WTC11 (cell line): Measurements from ENCODE around the gene ANO3. TPM values are rescaled to one million over a fixed set of nuclear protein-coding genes. Genes with fewer than 3 reads are reported as not detected.

Experiments used
- ATAC-seq: fragments of 200-7000 bp; cut with Tn5 transposase; 2 replicates; pipeline ENCODE4 v1.10.0; 2021; ENCODE audit warnings: mild to moderate bottlenecking, moderate library complexity
- CTCF ChIA-PET: fragments of 300-600 bp; sonication (Branson Sonifier 250); formaldehyde crosslinking; loops from one replicate; lab custom pipeline; 2021; ENCODE audit warnings: antibody characterized with exemption; lab: Charles Lee
- POLR2A ChIA-PET: fragments of 350-600 bp; sonication (Branson Sonifier 250); formaldehyde crosslinking; loops from one replicate; lab custom pipeline; 2021; ENCODE audit warnings: antibody characterized with exemption; lab: Charles Lee
- DNase-seq: peaks from one replicate; pipeline ENCODE4 v3.0.0; 2021; ENCODE audit warnings: low spot score
- H3K27ac Mint-ChIP-seq: 2 replicates; pipeline ENCODE4 v1.8.0; 2021; ENCODE audit warnings: mixed read lengths
- H3K27me3 Mint-ChIP-seq: 2 replicates; pipeline ENCODE4 v1.8.0; 2021; ENCODE audit warnings: low read depth, mild to moderate bottlenecking, moderate library complexity, mixed read lengths
- H3K36me3 Mint-ChIP-seq: 2 replicates; pipeline ENCODE4 v1.8.0; 2021; ENCODE audit warnings: mixed read lengths
- H3K4me1 Mint-ChIP-seq: 2 replicates; pipeline ENCODE4 v1.8.0; 2022; ENCODE audit warnings: mixed read lengths
- H3K4me3 Mint-ChIP-seq: 2 replicates; pipeline ENCODE4 v1.8.0; 2021; ENCODE audit warnings: mild to moderate bottlenecking, moderate library complexity, mixed read lengths
- H3K9me3 Mint-ChIP-seq: 2 replicates; pipeline ENCODE4 v1.8.0; 2021; ENCODE audit warnings: mixed read lengths
- ATF6 ChIP-seq: sonication (generic); formaldehyde crosslinking; IDR thresholded peaks from 2 replicates; pipeline ENCODE4 v1.8.1; 2023; ENCODE audit warnings: mild to moderate bottlenecking, missing genetic modification reagents
- CREB1 ChIP-seq: sonication (generic); formaldehyde crosslinking; IDR thresholded peaks from 2 replicates; pipeline ENCODE4 v1.8.0; 2023; ENCODE audit warnings: mild to moderate bottlenecking, missing genetic modification reagents
- CTCF ChIP-seq: fragments of 200-600 bp; IDR thresholded peaks from 2 replicates; pipeline ENCODE4 v1.8.0; 2022; ENCODE audit warnings: antibody characterized with exemption
- ELF4 ChIP-seq: sonication (generic); formaldehyde crosslinking; IDR thresholded peaks from 2 replicates; pipeline ENCODE4 v1.8.1; 2022; ENCODE audit warnings: low read depth, mild to moderate bottlenecking, moderate library complexity, missing genetic modification reagents
- GTF2I ChIP-seq: fragments of 250-450 bp; sonication (Bioruptor Pico); conservative IDR thresholded peaks from 2 replicates; pipeline ENCODE4 v1.4.0; 2021; ENCODE audit warnings: mild to moderate bottlenecking
- JUN ChIP-seq: sonication (generic); formaldehyde crosslinking; IDR thresholded peaks from 2 replicates; pipeline ENCODE4 v1.8.0; 2023; ENCODE audit warnings: mild to moderate bottlenecking, missing genetic modification reagents
- KAT7 ChIP-seq: sonication (generic); formaldehyde crosslinking; IDR thresholded peaks from 2 replicates; pipeline ENCODE4 v1.8.1; 2023; ENCODE audit warnings: missing genetic modification reagents, mild to moderate bottlenecking, borderline replicate concordance
- NFE2L1 ChIP-seq: sonication (generic); formaldehyde crosslinking; IDR thresholded peaks from 2 replicates; pipeline ENCODE4 v1.8.1; 2023; ENCODE audit warnings: missing genetic modification reagents
- NR1H2 ChIP-seq: sonication (generic); formaldehyde crosslinking; IDR thresholded peaks from 2 replicates; pipeline ENCODE4 v1.9.0; 2021; ENCODE audit warnings: mild to moderate bottlenecking, moderate library complexity, missing genetic modification reagents
- OVOL2 ChIP-seq: fragments of 250-450 bp; sonication (Bioruptor Pico); IDR thresholded peaks from 2 replicates; pipeline ENCODE4 v1.9.0; 2021; ENCODE audit warnings: mild to moderate bottlenecking, borderline replicate concordance
- RELA ChIP-seq: sonication (generic); formaldehyde crosslinking; IDR thresholded peaks from 2 replicates; pipeline ENCODE4 v1.8.1; 2022; ENCODE audit warnings: missing genetic modification reagents, mild to moderate bottlenecking, borderline replicate concordance
- RORB ChIP-seq: fragments of 250-450 bp; sonication (Bioruptor Pico); IDR thresholded peaks from 2 replicates; pipeline ENCODE4 v1.9.0; 2021; ENCODE audit warnings: mild to moderate bottlenecking
- SMAD3 ChIP-seq: sonication (generic); formaldehyde crosslinking; IDR thresholded peaks from 2 replicates; pipeline ENCODE4 v1.8.0; 2022; ENCODE audit warnings: missing genetic modification reagents, mild to moderate bottlenecking, borderline replicate concordance
- STAT6 ChIP-seq: sonication (generic); formaldehyde crosslinking; conservative IDR thresholded peaks from 2 replicates; pipeline ENCODE4 v1.8.1; 2023; ENCODE audit warnings: mild to moderate bottlenecking, low read depth, missing genetic modification reagents, moderate library complexity
- TEAD1 ChIP-seq: sonication (generic); formaldehyde crosslinking; IDR thresholded peaks from 2 replicates; pipeline ENCODE4 v1.8.0; 2022; ENCODE audit warnings: mild to moderate bottlenecking, missing genetic modification reagents
- total RNA-seq: library from RNA; stranded (reverse); gene quantifications from 3 replicates; pipeline ENCODE4 v1.2.3, GENCODE V29; 2021
- TF ChIP-seq, protein P1 (sequence below): fragments of 250-450 bp; sonication (Bioruptor Pico); IDR thresholded peaks from 2 replicates; pipeline ENCODE4 v1.9.0; 2021; ENCODE audit warnings: mild to moderate bottlenecking, borderline replicate concordance
- TF ChIP-seq, protein P2 (sequence below): sonication (generic); formaldehyde crosslinking; IDR thresholded peaks from 2 replicates; pipeline ENCODE4 v1.8.0; 2023; ENCODE audit warnings: mild to moderate bottlenecking, missing genetic modification reagents

Gene ANO3
- total RNA-seq, 1 experiment from 2014 or later: 0.11 TPM

GRCh38 chr11:26703411-26704191 lies 371.7 kb downstream of the ANO3 start:
- Mint-ChIP-seq H3K36me3 (no peaks in the 10 kb centered on the region), H3K9me3 (no peaks in the 10 kb centered on the region), H3K4me1 (peaks cover 9% of the 10 kb centered on the region), H3K4me3 (no peak overlapping the region), H3K27me3 (no peaks in the 10 kb centered on the region), H3K27ac (no peak overlapping the region)
- TF ChIP-seq STAT6 (CRISPR knock-in tag) (no peak), CTCF (no peak), NR1H2 (CRISPR knock-in tag) (no peak)
- ATAC-seq (no peak), DNase-seq (no peak)
- POLR2A ChIA-PET: interaction anchor here (0.7 kb wide), 1 partner anchor 26 kb away, joined by 4 read pairs; no protein-coding TSS in a partner anchor
- CTCF ChIA-PET: no interaction called here

- TF ChIP-seq ELF4 (no peak), TEAD1 (CRISPR knock-in tag) (no peak), RORB (CRISPR knock-in tag) (no peak), SMAD3 (CRISPR knock-in tag) (no peak), RELA (CRISPR knock-in tag) (no peak)
- TF ChIP-seq, protein P1, sequence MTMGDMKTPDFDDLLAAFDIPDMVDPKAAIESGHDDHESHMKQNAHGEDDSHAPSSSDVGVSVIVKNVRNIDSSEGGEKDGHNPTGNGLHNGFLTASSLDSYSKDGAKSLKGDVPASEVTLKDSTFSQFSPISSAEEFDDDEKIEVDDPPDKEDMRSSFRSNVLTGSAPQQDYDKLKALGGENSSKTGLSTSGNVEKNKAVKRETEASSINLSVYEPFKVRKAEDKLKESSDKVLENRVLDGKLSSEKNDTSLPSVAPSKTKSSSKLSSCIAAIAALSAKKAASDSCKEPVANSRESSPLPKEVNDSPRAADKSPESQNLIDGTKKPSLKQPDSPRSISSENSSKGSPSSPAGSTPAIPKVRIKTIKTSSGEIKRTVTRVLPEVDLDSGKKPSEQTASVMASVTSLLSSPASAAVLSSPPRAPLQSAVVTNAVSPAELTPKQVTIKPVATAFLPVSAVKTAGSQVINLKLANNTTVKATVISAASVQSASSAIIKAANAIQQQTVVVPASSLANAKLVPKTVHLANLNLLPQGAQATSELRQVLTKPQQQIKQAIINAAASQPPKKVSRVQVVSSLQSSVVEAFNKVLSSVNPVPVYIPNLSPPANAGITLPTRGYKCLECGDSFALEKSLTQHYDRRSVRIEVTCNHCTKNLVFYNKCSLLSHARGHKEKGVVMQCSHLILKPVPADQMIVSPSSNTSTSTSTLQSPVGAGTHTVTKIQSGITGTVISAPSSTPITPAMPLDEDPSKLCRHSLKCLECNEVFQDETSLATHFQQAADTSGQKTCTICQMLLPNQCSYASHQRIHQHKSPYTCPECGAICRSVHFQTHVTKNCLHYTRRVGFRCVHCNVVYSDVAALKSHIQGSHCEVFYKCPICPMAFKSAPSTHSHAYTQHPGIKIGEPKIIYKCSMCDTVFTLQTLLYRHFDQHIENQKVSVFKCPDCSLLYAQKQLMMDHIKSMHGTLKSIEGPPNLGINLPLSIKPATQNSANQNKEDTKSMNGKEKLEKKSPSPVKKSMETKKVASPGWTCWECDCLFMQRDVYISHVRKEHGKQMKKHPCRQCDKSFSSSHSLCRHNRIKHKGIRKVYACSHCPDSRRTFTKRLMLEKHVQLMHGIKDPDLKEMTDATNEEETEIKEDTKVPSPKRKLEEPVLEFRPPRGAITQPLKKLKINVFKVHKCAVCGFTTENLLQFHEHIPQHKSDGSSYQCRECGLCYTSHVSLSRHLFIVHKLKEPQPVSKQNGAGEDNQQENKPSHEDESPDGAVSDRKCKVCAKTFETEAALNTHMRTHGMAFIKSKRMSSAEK (CRISPR knock-in tag): no peak
- no peaks in the 10 kb centered on the region for H3K9me3 Mint-ChIP-seq
- POLR2A ChIA-PET: no interaction called here
- H3K4me1 Mint-ChIP-seq: peaks cover 9% of the 10 kb centered on the region
- no peak for ATAC-seq
- CTCF ChIA-PET: no interaction called here
- H3K4me3 Mint-ChIP-seq: no peak overlapping the region
- DNase-seq: no peak
- H3K36me3 Mint-ChIP-seq: no peaks in the 10 kb centered on the region
- no peaks in the 10 kb centered on the region for H3K27me3 Mint-ChIP-seq
- no peak overlapping the region for H3K27ac Mint-ChIP-seq
These were observed 372.3 kb downstream of the ANO3 start for GRCh38 chr11:26704249-26704648.

DNA sequence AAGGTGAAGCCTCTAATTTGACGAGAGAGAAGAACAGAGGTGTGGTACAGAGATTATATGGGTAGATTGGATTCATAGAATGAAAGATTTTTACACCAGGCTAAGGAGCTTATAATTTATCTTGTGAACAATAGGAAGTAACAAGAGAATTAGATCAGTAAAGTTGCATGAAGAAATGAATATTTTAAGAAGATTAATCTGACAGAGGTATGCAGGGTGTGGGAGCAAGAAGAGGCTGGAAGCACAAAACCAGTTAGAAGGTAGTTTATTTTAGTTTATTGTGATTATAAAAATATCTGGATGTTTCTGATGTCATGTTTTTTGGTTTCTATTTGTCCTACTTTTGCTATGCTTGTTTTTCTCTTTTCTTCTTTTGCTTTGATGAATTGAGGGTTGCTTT lies 374.3 kb downstream of the ANO3 start:
- no peak for ATAC-seq
- TF ChIP-seq NFE2L1 (CRISPR knock-in tag): no peak
- TF ChIP-seq, protein P2, sequence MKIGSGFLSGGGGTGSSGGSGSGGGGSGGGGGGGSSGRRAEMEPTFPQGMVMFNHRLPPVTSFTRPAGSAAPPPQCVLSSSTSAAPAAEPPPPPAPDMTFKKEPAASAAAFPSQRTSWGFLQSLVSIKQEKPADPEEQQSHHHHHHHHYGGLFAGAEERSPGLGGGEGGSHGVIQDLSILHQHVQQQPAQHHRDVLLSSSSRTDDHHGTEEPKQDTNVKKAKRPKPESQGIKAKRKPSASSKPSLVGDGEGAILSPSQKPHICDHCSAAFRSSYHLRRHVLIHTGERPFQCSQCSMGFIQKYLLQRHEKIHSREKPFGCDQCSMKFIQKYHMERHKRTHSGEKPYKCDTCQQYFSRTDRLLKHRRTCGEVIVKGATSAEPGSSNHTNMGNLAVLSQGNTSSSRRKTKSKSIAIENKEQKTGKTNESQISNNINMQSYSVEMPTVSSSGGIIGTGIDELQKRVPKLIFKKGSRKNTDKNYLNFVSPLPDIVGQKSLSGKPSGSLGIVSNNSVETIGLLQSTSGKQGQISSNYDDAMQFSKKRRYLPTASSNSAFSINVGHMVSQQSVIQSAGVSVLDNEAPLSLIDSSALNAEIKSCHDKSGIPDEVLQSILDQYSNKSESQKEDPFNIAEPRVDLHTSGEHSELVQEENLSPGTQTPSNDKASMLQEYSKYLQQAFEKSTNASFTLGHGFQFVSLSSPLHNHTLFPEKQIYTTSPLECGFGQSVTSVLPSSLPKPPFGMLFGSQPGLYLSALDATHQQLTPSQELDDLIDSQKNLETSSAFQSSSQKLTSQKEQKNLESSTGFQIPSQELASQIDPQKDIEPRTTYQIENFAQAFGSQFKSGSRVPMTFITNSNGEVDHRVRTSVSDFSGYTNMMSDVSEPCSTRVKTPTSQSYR (CRISPR knock-in tag): no peak
- TF ChIP-seq JUN: no peak
- TF ChIP-seq CREB1 (CRISPR knock-in tag): no peak
- TF ChIP-seq GTF2I: no peak
- TF ChIP-seq OVOL2 (CRISPR knock-in tag): no peak
- TF ChIP-seq KAT7 (CRISPR knock-in tag): no peak
- TF ChIP-seq ATF6 (CRISPR knock-in tag): no peak

More for the DNA sequence above, 374.3 kb downstream of the ANO3 start:
- H3K36me3 Mint-ChIP-seq: no peaks in the 10 kb centered on the region
- no peak overlapping the region for H3K4me3 Mint-ChIP-seq
- H3K27me3 Mint-ChIP-seq: no peaks in the 10 kb centered on the region
- DNase-seq: no peak
- ChIA-PET CTCF (no interaction called here), POLR2A (no interaction called here)
- no peaks in the 10 kb centered on the region for H3K9me3 Mint-ChIP-seq
- H3K27ac Mint-ChIP-seq: no peak overlapping the region
- H3K4me1 Mint-ChIP-seq: peaks cover 9% of the 10 kb centered on the region
